COLO668 (cell line): ENCODE measurements around the gene FANK1.

Source experiments
- DNase-seq: peaks from one replicate; lab custom pipeline; 2025; ENCODE audit not compliant: unreplicated experiment; lab: John Stamatoyannopoulos, UW

Gene FANK1

DNA sequence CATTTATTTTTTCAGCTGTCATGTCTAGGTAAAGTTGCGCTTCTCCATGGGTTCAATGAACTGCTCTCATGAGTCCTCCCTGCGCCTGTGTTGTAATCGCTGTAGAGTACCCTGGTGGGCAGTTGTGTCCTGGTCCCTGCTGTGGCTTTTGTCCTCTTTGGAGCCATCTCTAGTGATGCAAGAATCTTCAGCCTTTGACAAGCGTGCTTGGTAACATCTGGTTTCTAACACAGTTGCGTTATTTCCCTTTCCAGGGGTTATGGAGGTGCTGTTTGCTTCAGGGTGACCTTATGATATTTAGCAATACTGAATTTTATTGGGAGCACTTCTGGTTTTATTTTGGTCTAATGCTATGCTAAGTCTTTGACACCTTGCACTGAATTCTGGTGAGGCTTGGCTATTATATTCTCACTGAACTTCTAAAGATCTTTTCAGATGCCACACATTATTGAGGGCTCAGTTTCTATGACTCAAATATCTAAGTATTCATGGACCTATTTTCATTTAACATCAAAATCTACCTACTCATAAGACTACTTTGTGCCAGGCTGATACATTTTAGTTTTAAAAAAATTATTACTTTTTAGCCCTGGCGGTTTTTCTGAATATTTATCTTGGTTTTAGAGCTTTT lies 88.6 kb downstream of the FANK1 start:
- DNase-seq: no peak

DNA sequence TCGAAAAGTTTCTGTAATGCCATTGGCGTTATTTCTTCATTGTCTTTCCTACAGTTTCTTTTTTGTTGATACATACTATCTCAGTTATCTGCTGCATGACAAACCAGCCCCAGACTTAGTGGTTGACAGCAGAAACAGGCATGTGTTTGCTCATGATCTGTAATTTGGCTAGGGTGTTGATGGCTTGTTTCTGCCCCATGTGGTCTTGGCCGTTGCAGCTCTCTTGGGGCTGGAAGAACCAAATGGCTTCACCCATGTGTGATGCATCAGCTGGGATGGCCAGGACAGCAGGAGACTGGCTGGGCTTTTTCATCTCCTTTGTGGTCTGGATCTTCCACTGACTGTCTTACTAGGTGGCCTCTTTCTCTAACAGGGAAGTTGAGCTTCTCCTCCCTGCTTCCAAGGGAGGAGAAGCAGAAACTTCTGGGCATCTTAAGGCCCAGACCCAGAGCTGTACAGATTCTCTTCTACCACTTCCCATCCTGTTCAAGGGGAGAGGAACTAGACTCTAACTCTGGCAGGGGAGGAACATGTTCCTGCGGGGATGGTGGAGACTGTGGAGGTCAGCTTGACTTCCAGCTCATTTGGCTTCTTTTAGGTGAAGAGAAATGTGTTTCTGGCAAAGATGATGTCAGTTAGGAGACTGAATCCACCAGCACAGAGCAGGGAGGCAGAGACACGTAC lies 89.3 kb downstream of the FANK1 start:
- no peak for DNase-seq

DNA sequence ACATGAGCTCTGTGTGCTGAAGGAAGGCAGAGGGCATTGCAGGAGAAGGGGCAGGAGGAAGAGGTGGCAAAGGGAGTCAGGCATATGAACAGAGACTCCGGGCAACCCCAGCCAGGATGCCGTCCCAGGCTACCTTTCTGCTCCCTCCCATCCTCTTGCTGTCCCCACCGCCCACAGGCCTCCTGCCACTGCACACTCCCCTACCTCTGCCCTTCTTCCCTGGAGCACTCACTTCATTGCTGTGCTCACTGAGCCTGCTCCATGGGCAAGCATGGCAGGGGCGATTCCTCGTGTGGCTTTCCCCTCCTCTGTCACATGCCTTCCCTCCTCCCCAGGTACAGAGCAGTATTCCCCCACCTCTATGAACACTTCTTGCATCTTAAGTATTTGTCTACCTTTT lies 93.4 kb downstream of the FANK1 start:
- DNase-seq: no peak

DNA sequence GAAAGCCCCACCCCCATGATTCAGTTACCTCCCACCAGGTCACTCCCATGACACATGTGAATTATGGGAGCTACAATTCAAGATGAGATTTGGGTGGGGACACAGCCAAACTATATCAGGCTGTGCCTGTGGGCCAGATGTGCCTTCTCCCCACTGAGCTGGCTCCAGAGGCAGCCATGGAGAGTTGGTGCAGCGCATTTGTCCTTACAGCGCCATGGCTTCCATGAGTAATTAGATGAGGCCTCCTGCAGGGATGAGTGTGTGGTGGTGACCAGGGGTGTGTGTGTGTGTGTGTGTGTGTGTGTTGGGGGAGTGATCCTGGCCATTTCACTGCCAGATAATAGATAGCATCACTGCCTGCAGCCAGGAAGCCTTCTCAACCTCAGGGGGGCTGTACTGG lies 94.6 kb downstream of the FANK1 start:
- DNase-seq: no peak

DNA sequence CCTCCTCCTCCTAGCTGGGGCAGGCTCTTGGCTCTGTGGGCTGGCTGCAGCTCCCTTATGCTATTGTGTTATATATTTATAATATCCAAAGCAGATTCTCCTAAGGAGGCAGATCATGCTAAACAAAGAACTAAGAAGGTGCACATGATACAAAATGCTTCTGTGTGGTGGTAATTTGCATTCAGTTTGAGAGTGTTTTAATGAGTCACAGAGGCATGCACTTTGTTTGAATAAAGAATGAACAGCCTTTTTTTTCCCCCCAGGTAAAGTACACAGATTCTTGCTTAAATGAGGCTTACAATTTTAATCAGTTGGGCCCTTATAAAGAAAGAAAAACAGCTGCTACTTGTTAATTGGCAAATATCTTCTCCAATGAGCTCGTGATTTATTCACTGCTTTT lies 95.0 kb downstream of the FANK1 start:
- DNase-seq: no peak

DNA sequence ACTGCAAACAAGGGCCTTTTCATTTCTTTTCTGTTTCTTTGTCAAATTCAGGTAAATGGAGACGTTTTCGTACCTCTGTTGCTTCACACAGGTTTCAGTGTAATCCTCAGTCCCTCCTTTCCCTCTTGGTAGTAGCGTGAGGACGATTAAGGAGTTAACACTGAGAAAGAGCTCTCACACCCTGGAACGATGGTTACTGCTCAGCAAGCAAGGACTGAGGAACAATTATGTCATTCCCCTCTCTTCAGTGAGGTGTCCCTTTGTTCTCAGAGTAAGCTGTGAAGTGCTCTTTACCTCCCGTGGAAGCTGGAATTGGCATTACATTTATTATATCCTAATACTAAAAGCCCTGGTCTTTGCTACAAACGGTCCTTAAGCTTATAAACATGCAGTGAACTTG lies 95.9 kb downstream of the FANK1 start:
- DNase-seq: no peak

DNA sequence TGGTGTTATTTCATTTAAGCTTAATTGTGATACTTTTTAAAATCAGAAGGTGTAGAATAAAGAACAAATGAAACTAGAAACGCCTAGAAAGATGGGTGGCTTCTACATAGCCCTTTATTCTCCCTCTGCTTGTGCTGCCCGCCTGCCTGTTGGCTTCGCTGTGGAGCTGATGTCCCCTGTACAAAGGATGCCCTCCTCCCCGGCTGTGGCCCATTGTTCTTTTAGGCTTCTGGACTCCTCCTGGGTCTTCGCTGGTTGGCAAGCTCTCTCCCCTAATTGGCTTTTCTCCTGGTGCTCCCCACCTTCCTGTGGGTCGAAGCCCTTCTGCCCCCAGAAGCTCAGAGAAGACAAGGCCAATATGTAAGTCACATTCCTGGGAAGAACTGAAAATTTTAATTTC lies 98.2 kb downstream of the FANK1 start:
- no peak for DNase-seq

DNA sequence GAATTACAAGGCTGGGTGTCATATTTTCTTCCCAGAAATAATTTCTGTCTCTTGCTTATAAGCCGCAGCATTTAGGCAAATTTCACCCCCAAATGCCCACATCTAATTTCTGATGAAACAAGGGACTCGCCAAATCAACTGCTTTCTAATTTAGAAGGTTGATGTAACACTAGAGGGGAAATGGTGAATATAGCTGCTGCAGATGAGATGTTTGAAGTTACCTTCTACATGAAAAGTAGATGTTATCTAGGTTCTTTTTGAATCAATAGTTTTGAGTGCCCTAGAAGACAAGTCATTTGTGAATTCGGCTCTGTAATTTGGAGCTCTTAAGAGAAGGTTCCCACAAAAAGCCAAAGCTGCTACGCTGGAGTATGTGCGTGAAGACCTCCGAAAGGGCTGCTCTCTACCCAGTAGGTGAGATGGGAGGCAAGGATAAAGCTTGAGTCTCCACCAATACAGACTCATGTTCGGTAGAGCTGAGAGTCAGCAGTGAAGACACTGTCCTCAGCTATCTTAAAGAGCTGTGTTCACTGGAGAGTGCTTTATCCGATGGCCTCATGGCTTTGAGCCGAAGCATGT lies 99.5 kb downstream of the FANK1 start:
- DNase-seq: no peak

DNA sequence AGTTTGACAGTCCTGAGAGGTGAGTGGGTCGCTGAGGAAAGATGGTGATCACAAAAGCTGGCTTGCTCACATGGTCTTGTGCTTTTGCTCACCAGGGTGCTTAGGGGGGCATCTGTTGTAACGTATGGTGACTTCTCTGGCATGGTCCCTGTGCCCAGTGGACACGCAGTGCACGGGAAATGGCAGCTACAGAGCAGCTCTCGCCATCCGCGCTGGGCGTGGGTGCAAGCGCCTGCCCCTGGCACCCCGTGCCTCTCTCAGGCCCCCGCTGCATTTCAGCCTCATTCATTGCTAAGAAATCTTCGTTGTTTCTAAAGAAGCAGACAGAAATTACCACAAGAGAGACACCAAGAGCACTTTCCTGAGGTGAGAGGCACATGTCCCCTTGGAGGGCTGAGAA lies 101.2 kb downstream of the FANK1 start:
- DNase-seq: no peak

DNA sequence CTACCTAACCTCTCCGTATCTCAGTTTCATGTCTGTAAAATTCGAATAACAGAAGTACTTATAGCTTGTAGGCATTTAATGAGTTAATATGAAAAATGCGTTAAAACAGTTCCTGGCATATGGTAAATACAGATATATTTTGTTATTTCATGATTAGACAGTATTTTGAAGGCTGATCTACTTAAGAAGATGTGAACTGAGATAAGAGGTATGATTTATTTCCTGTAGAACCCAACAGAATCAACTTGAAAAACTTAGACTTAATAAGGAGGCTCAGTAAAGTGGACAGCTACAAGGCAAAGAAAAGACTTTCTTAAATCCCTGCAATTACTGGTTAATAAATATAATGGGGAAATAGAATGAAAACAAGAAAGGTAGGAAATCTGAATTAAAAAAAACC lies 103.3 kb downstream of the FANK1 start:
- DNase-seq: no peak

DNA sequence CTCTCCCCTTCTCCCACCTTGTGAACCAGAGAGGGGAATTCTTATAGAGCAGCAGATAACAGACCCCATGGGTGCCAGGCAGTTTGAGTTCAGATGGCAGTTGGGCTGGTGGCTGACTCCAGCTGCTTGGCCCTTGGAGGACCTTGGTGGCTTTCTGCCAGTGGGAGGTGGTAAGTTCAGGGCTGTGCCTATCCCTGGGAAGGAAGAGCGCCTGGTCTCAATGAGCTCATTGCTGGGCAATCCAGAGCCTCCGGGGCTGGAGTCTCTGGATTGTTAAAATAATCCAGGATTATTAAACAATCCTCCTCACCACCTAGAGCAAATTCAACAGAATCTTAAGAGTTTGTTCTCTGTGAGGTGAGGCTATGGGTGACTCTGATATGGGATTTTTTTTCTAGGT lies 105.2 kb downstream of the FANK1 start:
- DNase-seq: no peak

DNA sequence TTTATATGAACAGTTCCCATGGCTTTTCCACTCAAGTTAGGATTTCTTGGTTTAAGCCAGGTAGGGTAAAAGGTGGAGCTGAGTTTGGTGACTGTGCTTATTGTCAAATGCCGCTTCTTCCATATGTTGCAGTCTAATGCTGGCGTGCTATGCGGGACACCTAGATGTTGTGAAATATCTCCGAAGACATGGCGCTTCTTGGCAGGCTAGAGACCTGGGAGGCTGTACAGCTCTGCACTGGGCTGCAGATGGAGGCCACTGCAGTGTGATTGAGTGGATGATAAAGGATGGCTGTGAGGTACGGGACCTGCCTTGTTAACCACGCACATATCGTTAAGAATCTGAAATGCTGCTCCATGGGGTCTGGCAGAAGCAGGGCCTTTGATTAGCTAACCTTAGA lies 108.4 kb downstream of the FANK1 start:
- no peak for DNase-seq

DNA sequence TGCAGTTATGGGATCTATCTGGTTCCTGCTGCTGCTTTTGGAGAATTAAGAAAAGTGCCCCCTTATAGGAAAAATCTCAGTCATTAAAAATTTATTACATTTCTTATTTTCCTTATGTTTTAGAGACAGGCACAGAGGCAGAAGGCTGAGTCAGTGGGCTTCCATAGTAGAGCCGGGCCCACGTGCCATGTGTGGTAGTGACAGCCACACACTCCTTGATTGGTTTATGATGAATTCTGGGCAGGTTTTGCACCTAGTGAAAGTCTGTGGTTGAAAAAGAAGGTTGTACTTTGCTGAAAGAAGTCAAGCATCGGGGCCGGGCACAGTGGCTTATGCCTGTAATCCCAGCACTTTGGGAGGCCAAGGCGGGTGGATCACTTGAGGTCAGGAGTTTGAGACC lies 109.9 kb downstream of the FANK1 start:
- no peak for DNase-seq

DNA sequence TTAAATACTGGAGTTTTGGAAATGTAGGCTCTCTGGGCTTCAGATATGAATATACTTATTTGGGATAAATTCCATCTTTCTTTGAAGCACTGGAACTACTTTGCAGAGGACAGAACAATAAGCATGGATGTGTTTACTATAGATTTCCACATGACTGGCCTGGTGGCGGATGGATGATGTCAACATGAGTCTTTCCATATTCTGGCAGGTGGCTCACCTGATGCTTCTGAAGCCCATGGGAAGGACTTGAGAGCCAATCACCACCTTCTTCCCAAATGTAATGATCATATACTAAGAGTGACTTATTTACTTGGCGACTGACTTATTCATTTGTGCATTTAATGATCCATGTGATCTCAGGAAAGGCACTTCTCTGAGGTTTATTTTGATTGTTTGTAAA lies 110.5 kb downstream of the FANK1 start:
- peak; percentile 65 for DNase-seq

DNA sequence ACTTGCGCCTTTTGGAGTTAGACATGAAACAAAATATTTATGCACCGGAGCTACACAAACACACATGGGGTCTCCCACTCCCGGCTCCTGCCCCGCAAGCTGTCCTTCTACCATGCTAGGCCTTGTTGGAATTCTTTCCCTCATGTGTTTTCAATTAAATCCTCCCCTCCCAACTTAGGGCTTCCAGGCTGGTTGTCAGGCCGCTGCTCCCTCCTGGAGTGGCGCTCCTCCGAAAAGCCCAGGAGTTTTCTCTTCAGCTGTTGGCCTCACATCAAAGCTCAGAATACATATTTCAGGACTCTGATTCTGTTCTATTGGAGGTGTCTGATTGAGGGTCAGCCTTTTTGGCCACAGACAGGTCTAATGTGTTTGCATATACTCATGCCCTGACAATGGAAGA lies 113.3 kb downstream of the FANK1 start:
- DNase-seq: no peak

DNA sequence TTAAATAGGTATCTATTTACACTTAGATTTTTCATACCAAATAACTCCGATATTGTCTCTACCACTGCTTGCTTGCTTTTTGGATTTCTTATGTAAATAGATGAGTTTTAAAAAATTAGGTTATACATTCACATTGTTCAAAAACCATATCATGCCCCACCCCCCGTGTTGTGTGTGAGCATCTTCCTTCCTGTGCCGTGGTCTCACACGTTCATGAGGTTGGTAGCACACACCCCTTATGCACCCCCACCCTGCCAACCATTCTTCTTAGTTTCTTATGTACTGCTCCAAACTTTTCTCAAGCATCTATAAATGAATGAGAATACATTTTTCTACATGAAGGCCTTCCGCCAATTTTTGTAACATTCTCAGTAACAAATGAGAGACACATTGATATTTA lies 115.6 kb downstream of the FANK1 start:
- no peak for DNase-seq

DNA sequence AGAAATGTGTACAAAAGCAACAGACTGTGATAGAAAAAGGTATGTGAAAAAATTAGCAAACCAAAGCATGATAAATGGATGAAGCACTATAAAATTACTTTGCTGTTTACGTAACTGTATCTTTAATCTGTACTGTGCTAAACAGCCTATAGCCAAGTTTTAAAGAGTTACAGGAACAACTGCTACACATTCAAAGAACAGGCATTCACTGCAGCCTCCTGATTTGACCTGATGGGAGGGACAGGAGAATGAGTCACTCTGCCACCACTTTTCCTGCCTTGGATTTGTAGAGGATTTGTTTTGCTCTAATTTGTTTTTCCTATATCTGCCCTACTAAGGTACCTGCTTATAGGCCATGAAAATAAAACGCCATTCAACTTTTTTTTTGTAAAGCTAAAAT lies 116.1 kb downstream of the FANK1 start:
- no peak for DNase-seq

DNA sequence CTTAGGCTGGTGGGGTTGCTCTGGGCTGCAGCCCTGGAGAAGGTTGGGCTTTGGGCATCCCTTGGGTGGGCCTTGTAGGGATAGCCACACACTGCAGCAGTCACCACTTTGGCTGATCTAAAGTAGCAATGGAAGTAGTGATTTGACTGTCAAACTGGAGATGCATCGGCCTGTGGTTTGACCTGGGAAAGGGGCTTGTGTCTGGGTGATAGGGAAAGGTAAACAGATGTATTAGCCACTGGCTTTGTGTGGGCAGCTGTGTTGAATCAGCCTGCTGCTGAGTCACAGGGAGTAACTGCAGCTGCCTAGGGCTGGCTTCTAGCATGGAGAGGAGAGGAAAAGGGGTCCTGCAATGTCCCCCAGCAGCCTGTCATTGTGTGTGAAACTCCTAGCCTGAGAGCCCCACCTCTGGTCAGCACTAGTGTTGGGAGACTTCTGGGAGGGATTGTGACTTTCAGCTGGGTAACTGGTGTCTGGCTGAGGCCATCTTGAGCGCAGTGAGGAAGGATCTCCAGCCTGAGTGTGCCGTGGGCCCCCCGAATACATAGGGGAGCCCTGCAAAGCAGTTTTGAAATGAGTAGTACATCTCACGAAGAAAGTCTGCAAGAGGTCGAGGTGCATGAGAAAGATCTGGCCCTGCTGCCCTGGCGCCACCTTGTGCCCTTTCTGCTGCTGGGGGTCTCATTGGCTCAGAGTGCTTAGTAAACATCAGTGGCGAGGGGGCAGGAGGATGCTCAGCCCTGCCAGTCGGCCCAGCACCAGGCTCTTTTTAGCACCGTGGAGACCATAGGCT lies 117.3 kb downstream of the FANK1 start:
- peak; percentile 81 for DNase-seq

DNA sequence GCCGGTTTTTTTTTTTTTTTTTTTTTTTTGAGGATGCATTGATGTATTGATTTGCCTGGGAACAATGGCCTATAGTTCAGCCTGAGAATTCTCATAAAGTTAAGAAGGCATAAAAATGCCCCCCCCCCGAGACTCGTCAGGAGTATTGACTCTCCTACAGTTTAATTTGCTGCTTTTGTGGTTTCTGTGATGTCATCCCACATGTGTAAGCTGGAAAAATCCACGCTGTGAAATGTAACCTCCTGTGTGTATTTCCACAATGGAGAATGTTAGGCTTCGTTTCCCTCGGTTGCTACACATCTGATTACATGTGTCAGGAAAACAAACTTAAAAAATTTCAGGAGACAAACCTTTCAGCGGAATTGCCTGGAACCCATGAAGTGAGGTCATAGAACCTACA lies 117.9 kb downstream of the FANK1 start:
- DNase-seq: peak; percentile 58

DNA sequence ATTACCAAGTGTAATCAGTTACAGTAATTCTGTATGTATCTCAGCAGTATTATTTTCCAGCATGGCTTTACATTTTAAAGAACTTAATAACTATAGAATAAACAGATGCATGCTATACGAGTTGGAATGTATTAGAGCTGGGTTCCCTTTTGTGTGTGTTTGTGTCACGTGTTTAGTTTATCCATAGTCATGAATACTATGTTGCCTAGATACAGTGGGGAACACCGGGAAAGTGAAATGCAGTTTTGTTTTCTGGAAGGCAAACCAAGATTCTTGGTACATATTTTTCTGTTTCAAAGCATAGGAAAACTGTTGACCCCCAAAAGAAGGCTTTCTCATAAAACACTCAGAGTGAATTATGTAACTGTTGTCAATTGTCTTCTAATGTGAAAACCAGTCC lies 119.0 kb downstream of the FANK1 start:
- peak; percentile 3 for DNase-seq

DNA sequence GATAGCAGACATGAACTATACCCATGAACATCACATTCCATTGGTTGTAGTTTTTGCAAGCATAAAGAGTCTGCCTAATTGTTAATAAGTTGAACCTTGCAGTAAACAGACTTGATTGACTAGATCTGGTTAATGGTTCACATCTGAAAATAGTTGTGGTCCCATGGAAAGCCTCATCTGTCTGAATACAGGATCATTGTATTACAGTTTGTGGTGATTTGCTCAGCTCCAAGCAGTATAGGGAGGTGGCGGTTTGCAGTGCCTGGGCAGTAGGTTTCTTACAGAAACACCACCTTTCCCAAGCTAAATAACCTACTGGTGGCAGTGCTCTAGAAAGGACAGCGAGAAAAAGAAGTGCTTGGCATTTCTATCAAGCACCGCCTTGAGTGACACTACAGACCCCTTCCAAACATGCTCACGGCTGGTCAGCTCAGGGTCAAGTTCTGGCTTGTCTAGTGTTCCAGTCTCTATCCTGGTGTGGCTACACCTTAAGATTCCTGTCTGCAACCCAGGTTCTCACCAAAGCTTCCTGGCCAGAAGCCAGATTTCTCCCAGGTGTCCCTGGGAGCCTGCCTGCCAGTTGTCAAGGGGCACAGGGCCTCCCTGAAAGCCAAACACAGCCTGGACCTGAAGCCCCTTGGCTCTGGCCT lies 119.9 kb downstream of the FANK1 start:
- peak; percentile 24 for DNase-seq

DNA sequence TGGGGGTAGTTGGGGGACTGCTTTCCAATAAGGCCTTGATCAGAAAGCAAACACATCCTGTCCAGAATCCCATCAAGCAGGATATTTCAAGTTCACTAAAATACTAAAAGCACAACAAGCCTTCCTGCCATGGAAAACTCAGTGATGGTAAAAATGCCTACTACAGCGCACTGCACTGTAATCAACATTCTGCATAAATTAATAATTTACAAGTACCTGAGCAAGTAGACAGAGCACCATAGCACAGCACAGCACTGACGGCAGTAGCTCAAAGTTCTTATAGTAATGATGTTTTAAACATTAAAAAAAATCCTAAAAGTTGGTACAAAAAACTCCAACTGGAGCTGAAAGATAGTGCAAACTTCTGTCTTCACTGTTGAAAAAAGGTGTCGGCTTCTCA lies 120.5 kb downstream of the FANK1 start:
- DNase-seq: no peak
